Glutamatergic neuron (in vitro differentiated cells): ENCODE measurements around the gene CHID1. TPM values are rescaled to one million over a fixed set of nuclear protein-coding genes. Genes with fewer than 3 reads are reported as not detected.

Experiments
- DNase-seq: peaks from one replicate; pipeline ENCODE4 v3.0.0; 2022
- H3K27ac Mint-ChIP-seq: one replicate; pipeline ENCODE4 v1.8.0; 2020; ENCODE audit warnings: mild to moderate bottlenecking, mixed read lengths, inconsistent platforms; ENCODE audit not compliant: unreplicated experiment
- H3K27me3 Mint-ChIP-seq: one replicate; pipeline ENCODE4 v1.8.0; 2020; ENCODE audit warnings: mild to moderate bottlenecking, moderate library complexity, mixed read lengths, inconsistent platforms; ENCODE audit not compliant: unreplicated experiment
- H3K36me3 Mint-ChIP-seq: one replicate; pipeline ENCODE4 v1.8.0; 2020; ENCODE audit warnings: mild to moderate bottlenecking, mixed read lengths, inconsistent platforms; ENCODE audit not compliant: unreplicated experiment
- H3K4me1 Mint-ChIP-seq: one replicate; pipeline ENCODE4 v1.8.0; 2020; ENCODE audit warnings: mild to moderate bottlenecking, low read depth, mixed read lengths, inconsistent platforms; ENCODE audit not compliant: unreplicated experiment
- H3K4me3 Mint-ChIP-seq: one replicate; pipeline ENCODE4 v1.8.0; 2020; ENCODE audit warnings: mild to moderate bottlenecking, mixed read lengths, inconsistent platforms; ENCODE audit not compliant: unreplicated experiment
- H3K9me3 Mint-ChIP-seq: one replicate; pipeline ENCODE4 v1.8.0; 2020; ENCODE audit warnings: mild to moderate bottlenecking, moderate library complexity, mixed read lengths, inconsistent platforms; ENCODE audit not compliant: unreplicated experiment
- total RNA-seq: library from RNA; stranded (reverse); fragmentation: NEBNext Ultra II Directional; extraction: Animal tissue kit (Norgen Biotek cat#: 25700); gene quantifications from one replicate; pipeline ENCODE4 v1.2.1, GENCODE V29; 2021; ENCODE audit not compliant: unreplicated experiment
- TF ChIP-seq, protein P1 (sequence below): fragments of 200-600 bp; sonication (generic); IDR thresholded peaks from one replicate; pipeline ENCODE4 v1.5.0; 2021; ENCODE audit not compliant: partially characterized antibody, unreplicated experiment

CHID1 gene
- total RNA-seq, 1 donor from 2014 or later, result 56.1 TPM

- Mint-ChIP-seq H3K36me3 (peaks cover 4% of the 10 kb centered on the region), H3K4me1 (peaks cover 12% of the 10 kb centered on the region), H3K9me3 (peaks cover 13% of the 10 kb centered on the region), H3K4me3 (no peak overlapping the region), H3K27ac (peak overlapping the region; percentile 85), H3K27me3 (peaks cover 13% of the 10 kb centered on the region)
- TF ChIP-seq, protein P1, sequence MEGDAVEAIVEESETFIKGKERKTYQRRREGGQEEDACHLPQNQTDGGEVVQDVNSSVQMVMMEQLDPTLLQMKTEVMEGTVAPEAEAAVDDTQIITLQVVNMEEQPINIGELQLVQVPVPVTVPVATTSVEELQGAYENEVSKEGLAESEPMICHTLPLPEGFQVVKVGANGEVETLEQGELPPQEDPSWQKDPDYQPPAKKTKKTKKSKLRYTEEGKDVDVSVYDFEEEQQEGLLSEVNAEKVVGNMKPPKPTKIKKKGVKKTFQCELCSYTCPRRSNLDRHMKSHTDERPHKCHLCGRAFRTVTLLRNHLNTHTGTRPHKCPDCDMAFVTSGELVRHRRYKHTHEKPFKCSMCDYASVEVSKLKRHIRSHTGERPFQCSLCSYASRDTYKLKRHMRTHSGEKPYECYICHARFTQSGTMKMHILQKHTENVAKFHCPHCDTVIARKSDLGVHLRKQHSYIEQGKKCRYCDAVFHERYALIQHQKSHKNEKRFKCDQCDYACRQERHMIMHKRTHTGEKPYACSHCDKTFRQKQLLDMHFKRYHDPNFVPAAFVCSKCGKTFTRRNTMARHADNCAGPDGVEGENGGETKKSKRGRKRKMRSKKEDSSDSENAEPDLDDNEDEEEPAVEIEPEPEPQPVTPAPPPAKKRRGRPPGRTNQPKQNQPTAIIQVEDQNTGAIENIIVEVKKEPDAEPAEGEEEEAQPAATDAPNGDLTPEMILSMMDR, result no peak
- peak; percentile 75 for DNase-seq
These were observed 14.0 kb upstream of the CHID1 start for GRCh38 chr11:924406-925157.

DNA sequence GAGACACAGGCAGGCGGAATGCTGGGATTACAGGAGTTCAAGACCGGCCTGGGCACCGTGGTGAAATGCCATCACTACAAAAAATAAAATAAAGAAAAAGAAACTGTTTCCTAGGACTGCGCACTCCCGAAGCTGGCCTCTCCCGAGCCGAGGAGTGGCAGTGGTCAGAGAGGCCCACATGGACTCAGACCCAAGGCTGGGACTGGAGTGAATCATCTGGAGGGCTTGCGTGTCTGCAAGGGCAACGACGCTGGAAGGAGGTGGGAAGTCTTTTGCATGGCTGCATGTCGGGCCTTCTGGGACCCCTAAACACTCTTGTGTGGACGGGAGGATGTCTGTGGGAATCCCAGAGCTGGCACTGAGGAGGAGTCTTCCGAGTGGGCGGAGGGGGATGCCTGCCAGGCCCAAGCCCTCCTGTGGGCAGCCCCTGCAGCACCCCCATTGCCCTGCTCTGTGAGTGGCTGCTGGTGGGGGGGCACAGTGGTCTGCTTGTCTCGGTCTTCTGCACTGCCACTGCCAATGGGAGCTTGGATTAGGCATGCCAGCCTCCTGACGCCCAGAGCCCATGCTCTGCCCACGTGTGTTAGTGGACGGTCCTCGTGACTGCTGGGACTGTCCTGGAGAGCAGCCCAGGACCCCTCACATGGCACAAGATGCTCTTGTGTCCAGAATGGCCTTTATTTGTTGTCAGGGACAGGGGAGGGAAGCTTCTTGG lies 13.2 kb upstream of the CHID1 start:
- Mint-ChIP-seq H3K27ac (peak overlapping the region; percentile 85), H3K4me3 (no peak overlapping the region), H3K4me1 (peaks cover 10% of the 10 kb centered on the region), H3K27me3 (peaks cover 13% of the 10 kb centered on the region), H3K36me3 (peaks cover 3% of the 10 kb centered on the region), H3K9me3 (peaks cover 13% of the 10 kb centered on the region)
- TF ChIP-seq, protein P1, result no peak
- DNase-seq, result no peak

- Mint-ChIP-seq H3K27ac (no peak overlapping the region), H3K27me3 (peaks cover 13% of the 10 kb centered on the region), H3K9me3 (peaks cover 13% of the 10 kb centered on the region), H3K4me3 (no peak overlapping the region), H3K36me3 (no peaks in the 10 kb centered on the region), H3K4me1 (peaks cover 3% of the 10 kb centered on the region)
- no peak for DNase-seq
- TF ChIP-seq, protein P1, result no peak
These were observed 11.5 kb upstream of the CHID1 start for GRCh38 chr11:921921-922678.

DNA sequence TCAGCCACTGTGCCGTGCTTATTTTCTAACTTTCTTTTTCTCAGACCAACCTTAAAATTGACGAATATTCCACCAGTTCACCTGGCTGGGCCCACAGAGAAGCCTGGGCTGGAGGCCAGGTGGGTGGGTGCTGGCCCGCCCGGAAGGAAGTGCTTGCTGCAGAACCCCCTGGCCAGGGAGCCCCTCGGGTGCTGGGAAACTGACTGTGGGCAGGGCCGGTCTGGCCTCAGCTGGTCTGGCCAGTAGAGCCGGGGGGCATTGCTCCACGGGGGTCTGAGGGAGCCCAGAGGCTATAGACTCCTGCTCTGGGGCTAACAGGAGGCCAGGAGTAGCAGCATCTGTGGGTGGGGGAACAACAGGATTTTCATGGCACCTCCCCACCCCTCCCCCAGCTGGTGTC lies 6.8 kb upstream of the CHID1 start:
- TF ChIP-seq, protein P1, result no peak
- Mint-ChIP-seq H3K4me1 (peaks cover under 1% of the 10 kb centered on the region), H3K27ac (no peak overlapping the region), H3K9me3 (peaks cover 2% of the 10 kb centered on the region), H3K4me3 (no peak overlapping the region), H3K27me3 (no peaks in the 10 kb centered on the region), H3K36me3 (no peaks in the 10 kb centered on the region)
- DNase-seq, result no peak
